PFSK-1 (cell line): ENCODE results near the gene PAM16.

Experiments used
- FOXP2 ChIP-seq: optimal IDR thresholded peaks from 2 replicates; pipeline ENCODE3; 2011; ENCODE audit warnings: borderline replicate concordance, control low read depth, inconsistent platforms; ENCODE audit not compliant: insufficient read depth; ENCODE audit errors: extremely low read length, extremely low read depth
- POLR2AphosphoS5 ChIP-seq: IDR thresholded peaks from 2 replicates; pipeline ENCODE4 v1.6.1; 2012; ENCODE audit warnings: low read depth, mild to moderate bottlenecking, control low read depth, low read length, moderate library complexity
- SIN3A ChIP-seq: IDR thresholded peaks from 2 replicates; pipeline ENCODE4 v1.6.1; 2012; ENCODE audit warnings: mild to moderate bottlenecking, low read length, moderate library complexity, borderline replicate concordance; ENCODE audit not compliant: insufficient read depth
- TAF1 ChIP-seq: IDR thresholded peaks from 2 replicates; pipeline ENCODE4 v1.6.1; 2012; ENCODE audit warnings: low read length, control low read depth, borderline replicate concordance; ENCODE audit not compliant: insufficient read depth
- TF ChIP-seq, protein P1 (sequence below), 2 experiments: IDR thresholded peaks; 2 replicates each; pipeline versions ENCODE4 v1.6.1 to v1.8.0; 2011 to 2012; ENCODE audit warnings: low read depth in 2 of 2, low read length in 2 of 2, control low read depth in 1 of 2, inconsistent platforms in 1 of 2, mild to moderate bottlenecking in 1 of 2, moderate library complexity in 1 of 2; ENCODE audit not compliant: insufficient read depth in 1 of 2

DNA sequence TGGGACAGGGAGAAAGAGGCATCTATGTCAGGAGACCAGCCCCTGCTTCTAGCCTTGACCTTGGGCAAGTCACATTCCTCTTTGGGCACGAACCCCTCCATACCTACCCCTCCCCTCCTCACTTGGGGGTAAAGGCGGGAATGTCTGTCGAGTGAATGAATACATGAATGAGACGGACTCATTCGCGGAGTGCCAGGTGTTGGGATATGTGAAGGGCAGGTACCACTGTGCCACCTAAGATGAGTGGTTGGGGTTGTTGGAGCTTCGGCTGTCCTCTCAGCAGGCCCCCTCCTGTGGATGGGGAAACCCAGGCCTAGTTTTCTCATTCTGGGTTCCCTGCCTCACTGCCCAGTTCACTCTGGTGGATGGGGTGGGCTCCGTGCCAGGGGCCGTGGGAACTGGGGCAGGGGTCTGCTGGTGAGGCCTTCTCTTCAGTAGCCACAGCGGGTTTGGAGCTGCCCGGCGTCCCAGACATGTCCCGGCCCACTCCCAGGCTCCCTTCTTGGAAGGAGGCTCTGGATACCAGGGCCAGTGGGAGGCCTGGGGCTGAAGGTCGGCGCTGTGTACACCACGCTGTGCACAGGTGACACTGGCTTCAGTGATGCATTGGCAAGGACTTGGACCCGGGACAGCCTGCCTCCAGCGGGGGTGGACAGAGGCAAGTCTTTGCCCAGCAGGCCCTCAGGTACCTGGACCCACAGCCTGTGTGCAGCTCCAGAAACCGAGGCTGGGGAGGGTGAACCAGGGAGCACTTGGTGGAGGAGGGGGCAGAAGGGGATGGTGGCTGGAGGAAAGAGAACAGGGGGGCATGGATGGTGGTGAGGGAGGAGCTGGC, 29.6 kb downstream of the PAM16 start:
- TF ChIP-seq TAF1 (no peak), POLR2AphosphoS5 (no peak), SIN3A (no peak), FOXP2 (no peak)
- TF ChIP-seq, protein P1, sequence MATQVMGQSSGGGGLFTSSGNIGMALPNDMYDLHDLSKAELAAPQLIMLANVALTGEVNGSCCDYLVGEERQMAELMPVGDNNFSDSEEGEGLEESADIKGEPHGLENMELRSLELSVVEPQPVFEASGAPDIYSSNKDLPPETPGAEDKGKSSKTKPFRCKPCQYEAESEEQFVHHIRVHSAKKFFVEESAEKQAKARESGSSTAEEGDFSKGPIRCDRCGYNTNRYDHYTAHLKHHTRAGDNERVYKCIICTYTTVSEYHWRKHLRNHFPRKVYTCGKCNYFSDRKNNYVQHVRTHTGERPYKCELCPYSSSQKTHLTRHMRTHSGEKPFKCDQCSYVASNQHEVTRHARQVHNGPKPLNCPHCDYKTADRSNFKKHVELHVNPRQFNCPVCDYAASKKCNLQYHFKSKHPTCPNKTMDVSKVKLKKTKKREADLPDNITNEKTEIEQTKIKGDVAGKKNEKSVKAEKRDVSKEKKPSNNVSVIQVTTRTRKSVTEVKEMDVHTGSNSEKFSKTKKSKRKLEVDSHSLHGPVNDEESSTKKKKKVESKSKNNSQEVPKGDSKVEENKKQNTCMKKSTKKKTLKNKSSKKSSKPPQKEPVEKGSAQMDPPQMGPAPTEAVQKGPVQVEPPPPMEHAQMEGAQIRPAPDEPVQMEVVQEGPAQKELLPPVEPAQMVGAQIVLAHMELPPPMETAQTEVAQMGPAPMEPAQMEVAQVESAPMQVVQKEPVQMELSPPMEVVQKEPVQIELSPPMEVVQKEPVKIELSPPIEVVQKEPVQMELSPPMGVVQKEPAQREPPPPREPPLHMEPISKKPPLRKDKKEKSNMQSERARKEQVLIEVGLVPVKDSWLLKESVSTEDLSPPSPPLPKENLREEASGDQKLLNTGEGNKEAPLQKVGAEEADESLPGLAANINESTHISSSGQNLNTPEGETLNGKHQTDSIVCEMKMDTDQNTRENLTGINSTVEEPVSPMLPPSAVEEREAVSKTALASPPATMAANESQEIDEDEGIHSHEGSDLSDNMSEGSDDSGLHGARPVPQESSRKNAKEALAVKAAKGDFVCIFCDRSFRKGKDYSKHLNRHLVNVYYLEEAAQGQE (IDR thresholded peaks at IDR 0.05; ENCODE audit: insufficient read depth in 1 of 2, low read depth in 2 of 2, low read length in 2 of 2) = no peak
